ENCODE data around the gene FLOT1. TPM values are rescaled to one million over a fixed set of nuclear protein-coding genes. Genes with fewer than 3 reads are reported as not detected.

Gene FLOT1
- total and polyA plus RNA-seq, 9 of the 15 experiments (the other 6 are each of a cell fraction or from before 2014, with no cell fraction given) = 11.7 to 149 (median 118) TPM

- 0 out of 2 replicates have a peak, but pooled peaks have one; percentile 27 for TF ChIP-seq CREB3L1 (IDR thresholded peaks at IDR 0.05; ENCODE audit: borderline replicate concordance, low read depth)
- TF ChIP-seq HMGN3 (IDR thresholded peaks at IDR 0.05; ENCODE audit: borderline replicate concordance, extremely low read depth, insufficient read length, low read depth, low read length) = peak; percentile 30
- peak; percentile 50 for TF ChIP-seq RBFOX2 (IDR thresholded peaks at IDR 0.05; ENCODE audit: low read depth, low read length)
- TF ChIP-seq ZKSCAN3 (CRISPR knock-in tag; IDR thresholded peaks at IDR 0.05) = no peak
- TF ChIP-seq TAF7 (tag; IDR thresholded peaks at IDR 0.05) = no peak
- TF ChIP-seq DEAF1 (CRISPR knock-in tag; IDR thresholded peaks at IDR 0.05) = 0 out of 2 replicates have a peak, but pooled peaks have one; percentile 39
- no peak for TF ChIP-seq NR2F6 (CRISPR knock-in tag; IDR thresholded peaks at IDR 0.05)
- TF ChIP-seq ZFP91 (CRISPR knock-in tag; IDR thresholded peaks at IDR 0.05) = no peak
- TF ChIP-seq ZNF717 (CRISPR knock-in tag; IDR thresholded peaks at IDR 0.05) = no peak
- TF ChIP-seq ARID3B (CRISPR knock-in tag; IDR thresholded peaks at IDR 0.05; ENCODE audit: borderline replicate concordance) = peak; percentile 69; the same call in 1 of the 2 replicates
- no peak for TF ChIP-seq ZNF639 (CRISPR knock-in tag; conservative IDR thresholded peaks at IDR 0.05 in 1 of 2, IDR thresholded peaks at IDR 0.05 in 1 of 2)
- TF ChIP-seq ATF7 (IDR thresholded peaks at IDR 0.05) = no peak
- no peak for TF ChIP-seq MITF (IDR thresholded peaks at IDR 0.05)
- peak; percentile 47 for TF ChIP-seq HNRNPLL (IDR thresholded peaks at IDR 0.05; ENCODE audit: low read depth, low read length, poor library complexity, severe bottlenecking)
- TF ChIP-seq GTF2F1 (IDR thresholded peaks at IDR 0.05; ENCODE audit: low read depth, low read length) = no peak
Observed at GRCh38 chr6:30685157-30686008, 57.1 kb downstream of the FLOT1 start (continued).
